Adrenal gland (tissue), 12 donors: Measurements from ENCODE around the gene IGF2BP2. TPM values are rescaled to one million over a fixed set of nuclear protein-coding genes. Genes with fewer than 3 reads are reported as not detected.
"Not testable (repeated sequence)": the region's sequence is repeated elsewhere in the genome, so short reads cannot be mapped to it uniquely, and the experiment has no call there.

Source experiments
- DNase-seq, 7 donors: peaks; one replicate each; pipeline ENCODE4 v3.0.0-alpha.2; 2019 to 2020
- H3K27ac ChIP-seq, 5 donors: fragments of 200-600 bp; sonication (generic) in 4 of 5; 1 replicate in 3 of 5; 2 replicates in 2 of 5; pipeline versions ENCODE4 v1.5.1 to v1.8.0; 2016 to 2020; ENCODE audit warnings: mild to moderate bottlenecking in 1 of 5
- H3K27me3 ChIP-seq: fragments of 200-600 bp; 2 replicates; pipeline ENCODE4 v1.8.0; 2021
- H3K36me3 ChIP-seq, 2 donors: fragments of 200-600 bp; replicated peaks in 1 of 2; 1 replicate in 1 of 2; 2 replicates in 1 of 2; pipeline versions ENCODE4 v1.5.1 to v1.8.0; 2018 to 2022
- H3K4me1 ChIP-seq, 2 donors: fragments of 200-600 bp; replicated peaks in 1 of 2; 1 replicate in 1 of 2; 2 replicates in 1 of 2; pipeline versions ENCODE4 v1.5.1 to v1.8.0; 2018 to 2021
- H3K4me3 ChIP-seq, 4 donors: fragments of 200-600 bp; sonication (generic) in 3 of 4; one replicate each; pipeline ENCODE4 v1.5.1; 2016 to 2018
- H3K9me3 ChIP-seq, 3 donors: fragments of 200-600 bp; sonication (generic) in 1 of 3; replicated peaks in 1 of 3; 1 replicate in 2 of 3; 2 replicates in 1 of 3; pipeline versions ENCODE4 v1.5.1 to v1.8.0; 2016 to 2021
- POLR2A ChIP-seq, 2 donors: fragments of 450-650 bp; IDR thresholded peaks; one replicate each; pipeline ENCODE4 v1.6.1; 2017; ENCODE audit warnings: antibody characterized with exemption in 2 of 2, mild to moderate bottlenecking in 2 of 2, moderate library complexity in 1 of 2
- WGBS, 4 donors: extraction: QIAGEN DNeasy Blood & Tissue Kit in 2 of 4; methylation state at CpG; one replicate each; pipeline versions ENCODE4 v1.1.5 to v1.1.7; 2013 to 2017; 5-methylcytosine and 5-hydroxymethylcytosine counted together
- intact Hi-C, 2 donors: fragments of 100-400 bp; cut with DNase I; formaldehyde crosslinking; loops; one replicate each; pipeline versions ENCODE4 v1.14.1 to v1.15.0; 2022 to 2023
- polyA plus RNA-seq, 3 donors: library from polyadenylated mRNA; stranded (reverse); fragments of 200-250 nt in 2 of 3; fragments of 350-450 nt in 1 of 3; fragmentation: Illumina TruSeq in 1 of 3; extraction: RNeasy Lipid Tissue Mini Kit (QIAGEN cat#74804) in 1 of 3; gene quantifications; one replicate each; pipeline ENCODE4 v1.2.3, GENCODE V29; 2013 to 2014
- total RNA-seq, 9 donors: library from RNA; depleted of rRNA in 4 of 9; stranded (reverse); fragments of >200 nt in 4 of 9; fragments of 120-200 nt in 1 of 9; fragmentation: NEBNext Ultra II Directional in 1 of 9; extraction: Animal tissue kit (Norgen Biotek cat#: 25700) in 1 of 9; gene quantifications; one replicate each; pipeline versions ENCODE4 v1.1.0 to v1.2.4, GENCODE V29; 2013 to 2023
- TF ChIP-seq, protein P1 (sequence below), 6 experiments: fragments of 450-650 bp in 4 of 6; fragments of 200-600 bp in 2 of 6; sonication (generic) in 1 of 6; IDR thresholded peaks; 1 replicate in 5 of 6; 2 replicates in 1 of 6; pipeline versions ENCODE4 v1.5.1 to v1.8.0; 2016 to 2021; ENCODE audit warnings: antibody characterized with exemption in 6 of 6, mild to moderate bottlenecking in 2 of 6, moderate library complexity in 1 of 6
- donor health status: healthy with polysubstance abuse.
- donor health status: Bipolar disorder and iron deficiency.
- donor health status: DM: yes; HTN: yes; CAD: no.
- donor health status: DM: no; HTN: no; CAD: no.
- donor health status: DM: no; HTN: no; CAD: no.
- donor health status: DM: yes; HTN: yes; CAD: no.

The IGF2BP2 gene
- total and polyA plus RNA-seq, 12 donors = 7.0 to 75.9 (median 17.9) TPM

DNA sequence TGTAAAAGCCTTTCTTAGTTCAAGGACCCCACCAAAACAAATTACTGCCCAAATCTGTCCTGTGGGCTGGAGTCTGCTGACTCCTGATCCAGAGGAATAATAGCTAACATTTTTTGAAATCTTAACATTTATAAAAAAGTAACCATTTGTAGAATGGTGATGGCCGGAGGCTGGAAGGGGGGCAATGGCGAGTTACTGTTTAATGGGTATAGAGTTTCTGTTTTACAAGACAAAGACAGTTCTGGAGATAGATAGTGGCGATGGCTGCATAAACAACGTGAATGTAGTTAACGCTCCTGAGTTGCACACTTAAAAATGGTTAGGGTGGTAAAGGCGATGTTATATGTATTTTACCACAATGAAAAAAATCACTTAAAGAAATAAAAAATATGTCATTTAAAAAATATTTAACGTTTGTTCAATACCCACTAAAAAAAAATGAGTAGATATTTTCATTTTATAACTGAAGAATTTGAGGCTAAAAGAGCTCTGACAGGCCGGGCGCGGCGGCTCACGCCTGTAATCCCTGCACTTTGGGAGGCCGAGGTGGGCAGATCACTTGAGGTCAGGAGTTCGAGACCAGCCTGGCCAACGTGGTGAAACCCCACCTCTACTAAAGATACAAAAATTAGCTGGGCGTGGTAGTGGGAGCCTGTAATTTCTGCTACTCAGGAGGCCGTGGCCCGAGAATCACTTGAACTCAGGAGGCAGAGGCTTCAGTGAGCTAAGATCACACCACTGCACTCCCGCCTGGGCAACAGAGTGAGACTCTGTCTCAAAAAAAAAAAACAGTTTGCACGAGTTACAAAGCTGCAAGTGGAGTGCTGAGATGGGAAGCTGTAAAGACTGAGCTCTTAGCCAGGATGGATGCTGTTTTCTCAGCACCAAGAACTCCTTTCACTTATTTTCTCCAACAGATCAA lies 37.6 kb downstream of the IGF2BP2 start:
- no peaks in the 10 kb centered on the region for H3K9me3 ChIP-seq
- peaks cover 0 to 7% of the 10 kb centered on the region in 2 donors for H3K4me1 ChIP-seq
- H3K27ac ChIP-seq = no peak overlapping the region
- no peaks in the 10 kb centered on the region for H3K36me3 ChIP-seq
- no peak for TF ChIP-seq POLR2A (IDR thresholded peaks at IDR 0.05)
- TF ChIP-seq, protein P1, sequence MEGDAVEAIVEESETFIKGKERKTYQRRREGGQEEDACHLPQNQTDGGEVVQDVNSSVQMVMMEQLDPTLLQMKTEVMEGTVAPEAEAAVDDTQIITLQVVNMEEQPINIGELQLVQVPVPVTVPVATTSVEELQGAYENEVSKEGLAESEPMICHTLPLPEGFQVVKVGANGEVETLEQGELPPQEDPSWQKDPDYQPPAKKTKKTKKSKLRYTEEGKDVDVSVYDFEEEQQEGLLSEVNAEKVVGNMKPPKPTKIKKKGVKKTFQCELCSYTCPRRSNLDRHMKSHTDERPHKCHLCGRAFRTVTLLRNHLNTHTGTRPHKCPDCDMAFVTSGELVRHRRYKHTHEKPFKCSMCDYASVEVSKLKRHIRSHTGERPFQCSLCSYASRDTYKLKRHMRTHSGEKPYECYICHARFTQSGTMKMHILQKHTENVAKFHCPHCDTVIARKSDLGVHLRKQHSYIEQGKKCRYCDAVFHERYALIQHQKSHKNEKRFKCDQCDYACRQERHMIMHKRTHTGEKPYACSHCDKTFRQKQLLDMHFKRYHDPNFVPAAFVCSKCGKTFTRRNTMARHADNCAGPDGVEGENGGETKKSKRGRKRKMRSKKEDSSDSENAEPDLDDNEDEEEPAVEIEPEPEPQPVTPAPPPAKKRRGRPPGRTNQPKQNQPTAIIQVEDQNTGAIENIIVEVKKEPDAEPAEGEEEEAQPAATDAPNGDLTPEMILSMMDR (IDR thresholded peaks at IDR 0.05) = no peak
- intact Hi-C loops = no loop called here
- no peak overlapping the region for H3K4me3 ChIP-seq
- 86 to 87% (median 86%) methylated on average over 20 of the region's 20 CpGs for WGBS, 4 donors
- DNase-seq = no peak
- H3K27me3 ChIP-seq = no peaks in the 10 kb centered on the region

DNA sequence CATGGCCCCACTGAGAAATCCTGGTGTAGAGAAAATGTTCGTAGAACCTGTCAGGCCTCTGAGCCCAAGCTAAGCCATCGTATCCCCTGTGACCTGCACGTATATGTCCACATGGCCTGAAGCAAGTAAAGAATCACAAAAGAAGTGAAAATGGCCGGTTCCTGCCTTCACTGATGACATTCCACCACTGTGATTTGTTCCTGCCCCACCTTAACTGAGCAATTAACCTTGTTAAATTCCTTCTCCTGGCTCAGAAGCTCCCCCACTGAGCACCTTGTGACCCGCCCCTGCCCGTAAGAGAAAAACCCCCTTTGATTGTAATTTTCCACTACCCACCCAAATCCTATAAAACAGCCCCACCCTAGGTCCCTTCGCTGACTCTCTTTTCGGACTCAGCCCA lies 38.6 kb downstream of the IGF2BP2 start:
- H3K36me3 ChIP-seq, H3K4me3 ChIP-seq, DNase-seq, H3K27me3 ChIP-seq, intact Hi-C loops, H3K9me3 ChIP-seq, H3K4me1 ChIP-seq, H3K27ac ChIP-seq: not testable (repeated sequence)
- 89 to 93% (median 89%) methylated on average over 8 of the region's 8 CpGs for WGBS, 4 donors

DNA sequence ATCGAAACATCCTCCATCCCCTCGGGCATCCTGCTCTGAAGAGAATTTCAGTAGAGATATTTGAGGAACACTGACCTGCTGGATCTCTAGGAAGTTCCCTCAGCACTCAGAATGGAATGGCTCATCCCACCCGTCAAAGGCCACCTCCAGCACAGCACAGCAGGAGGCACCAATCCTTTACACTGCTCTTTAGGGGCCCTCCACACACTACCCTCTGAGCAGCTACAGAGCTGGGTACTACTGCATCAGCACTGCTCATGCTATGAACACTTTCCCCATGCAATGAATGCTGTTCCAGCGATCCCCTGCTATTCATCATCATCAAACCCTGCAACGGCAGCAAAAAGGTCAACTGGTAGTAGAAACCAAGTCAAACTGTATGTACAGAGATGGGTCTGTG lies 40.5 kb downstream of the IGF2BP2 start:
- no peak for DNase-seq
- peaks cover 0 to under 1% of the 10 kb centered on the region in 2 donors for H3K4me1 ChIP-seq
- TF ChIP-seq, protein P1 (IDR thresholded peaks at IDR 0.05) = no peak
- TF ChIP-seq POLR2A (IDR thresholded peaks at IDR 0.05) = no peak

DNA sequence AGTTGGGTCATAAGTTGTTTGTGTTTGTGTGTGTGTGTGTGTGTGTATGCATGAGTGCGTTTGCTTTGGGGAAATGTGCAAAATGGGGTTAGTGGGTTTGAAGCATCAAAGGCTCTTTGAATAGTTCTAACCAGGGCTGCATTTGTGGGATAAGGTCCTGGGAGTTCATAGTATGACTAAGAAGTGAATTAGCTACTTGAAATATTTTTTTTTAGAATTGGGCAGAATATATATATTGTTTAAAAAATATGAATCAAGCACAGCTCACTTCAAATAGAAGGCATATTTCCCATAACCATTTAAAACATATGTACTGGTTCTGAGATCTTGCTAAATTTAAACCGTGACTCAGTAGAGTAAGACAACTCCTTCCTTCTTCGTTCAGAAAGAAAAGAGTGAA lies 43.1 kb downstream of the IGF2BP2 start:
- Histone ChIP-seq H3K4me1 (peaks cover 0 to 8% of the 10 kb centered on the region in 2 donors), H3K27me3 (no peaks in the 10 kb centered on the region), H3K27ac (no peak overlapping the region), H3K4me3 (no peak overlapping the region), H3K9me3 (no peaks in the 10 kb centered on the region), H3K36me3 (no peaks in the 10 kb centered on the region)
- intact Hi-C loops = no loop called here
- TF ChIP-seq, protein P1 (IDR thresholded peaks at IDR 0.05) = no peak
- TF ChIP-seq POLR2A (IDR thresholded peaks at IDR 0.05) = no peak
- DNase-seq = no peak
- 79 to 84% (median 82%) methylated on average over 3 of the region's 3 CpGs for WGBS, 4 donors

More for the DNA sequence above, 40.5 kb downstream of the IGF2BP2 start:
- no peak overlapping the region for H3K4me3 ChIP-seq
- intact Hi-C loops = no loop called here
- no peaks in the 10 kb centered on the region for H3K36me3 ChIP-seq
- no peaks in the 10 kb centered on the region for H3K27me3 ChIP-seq
- H3K9me3 ChIP-seq = no peaks in the 10 kb centered on the region
- 79 to 87% (median 84%) methylated on average over 5 of the region's 5 CpGs for WGBS, 4 donors
- H3K27ac ChIP-seq = no peak overlapping the region
